Karpas-422 (cell line): ENCODE data around the gene HMGN4. TPM values are rescaled to one million over a fixed set of nuclear protein-coding genes. Genes with fewer than 3 reads are reported as not detected.
"Not testable (repeated sequence)": the region's sequence is repeated elsewhere in the genome, so short reads cannot be mapped to it uniquely, and the experiment has no call there.

ENCODE experiments used
- DNase-seq: peaks from one replicate; pipeline ENCODE4 v3.0.0-alpha.2; 2015
- H2AFZ ChIP-seq: fragments of 200-600 bp; sonication (generic); 2 replicates; pipeline ENCODE4 v1.6.1; 2014; ENCODE audit warnings: antibody characterized with exemption, low read length, mixed read lengths
- H3K27ac ChIP-seq: fragments of 200-600 bp; sonication (generic); 2 replicates; pipeline ENCODE4 v1.5.1; 2014; ENCODE audit warnings: mild to moderate bottlenecking, low read length, moderate library complexity
- H3K27me3 ChIP-seq: fragments of 200-600 bp; sonication (generic); 2 replicates; pipeline ENCODE4 v1.6.1; 2014; ENCODE audit warnings: low read length, mixed read lengths
- H3K36me3 ChIP-seq: fragments of 200-600 bp; sonication (generic); 2 replicates; pipeline ENCODE4 v1.6.1; 2014; ENCODE audit warnings: low read length, mixed read lengths; ENCODE audit not compliant: insufficient read depth
- H3K4me1 ChIP-seq: fragments of 200-600 bp; sonication (generic); 2 replicates; pipeline ENCODE4 v1.6.1; 2014; ENCODE audit warnings: mild to moderate bottlenecking, low read length, mixed read lengths
- H3K4me2 ChIP-seq: fragments of 200-600 bp; sonication (generic); 2 replicates; pipeline ENCODE4 v1.6.1; 2014; ENCODE audit warnings: low read length, low read depth, mild to moderate bottlenecking; ENCODE audit not compliant: poor library complexity, severe bottlenecking
- H3K4me3 ChIP-seq: fragments of 200-600 bp; sonication (generic); 2 replicates; pipeline ENCODE4 v1.5.1; 2014; ENCODE audit warnings: mild to moderate bottlenecking, antibody characterized with exemption, low read length, mixed read lengths
- H3K79me2 ChIP-seq: fragments of 200-600 bp; sonication (generic); 2 replicates; pipeline ENCODE4 v1.6.1; 2014; ENCODE audit warnings: mild to moderate bottlenecking, low read length, mixed read lengths
- H3K9ac ChIP-seq: fragments of 200-600 bp; sonication (generic); 2 replicates; pipeline ENCODE4 v1.6.0; 2014; ENCODE audit warnings: low read length
- H3K9me2 ChIP-seq: fragments of 200-600 bp; sonication (generic), shearing (Covaris generic); replicated peaks from 2 replicates; pipeline ENCODE4 v1.6.0; 2014; ENCODE audit warnings: mild to moderate bottlenecking, low read length, moderate library complexity; ENCODE audit not compliant: insufficient read depth
- H3K9me3 ChIP-seq: fragments of 300-700, 200-600 bp; sonication (generic); 2 replicates; pipeline ENCODE4 v1.6.1; 2014; ENCODE audit warnings: low read length, mixed read lengths
- H4K20me1 ChIP-seq: fragments of 200-600 bp; sonication (generic); 2 replicates; pipeline ENCODE4 v1.6.1; 2014; ENCODE audit warnings: mild to moderate bottlenecking, antibody characterized with exemption, low read length, low read depth; ENCODE audit not compliant: insufficient read depth
- total RNA-seq: library from RNA; depleted of rRNA; stranded (reverse); fragments of >200 nt; shearing (Covaris generic); gene quantifications from 2 replicates; pipeline ENCODE4 v1.2.3, GENCODE V29; 2014; ENCODE audit warnings: low replicate concordance

HMGN4 gene
- total RNA-seq, 1 experiment from 2014 or later: 103 TPM

DNA sequence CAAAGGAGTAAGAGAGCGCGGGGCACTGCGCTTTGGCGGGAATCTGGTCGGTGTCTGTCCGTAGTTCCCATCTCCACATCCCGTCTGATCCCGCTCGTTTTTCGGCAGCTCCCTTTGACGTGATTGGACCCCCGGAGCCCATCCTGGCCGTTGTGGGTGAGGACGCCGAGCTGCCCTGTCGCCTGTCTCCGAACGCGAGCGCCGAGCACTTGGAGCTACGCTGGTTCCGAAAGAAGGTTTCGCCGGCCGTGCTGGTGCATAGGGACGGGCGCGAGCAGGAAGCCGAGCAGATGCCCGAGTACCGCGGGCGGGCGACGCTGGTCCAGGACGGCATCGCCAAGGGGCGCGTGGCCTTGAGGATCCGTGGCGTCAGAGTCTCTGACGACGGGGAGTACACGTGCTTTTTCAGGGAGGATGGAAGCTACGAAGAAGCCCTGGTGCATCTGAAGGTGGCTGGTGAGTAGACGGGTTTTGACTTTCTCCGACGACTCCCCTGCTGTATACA, 36.6 kb upstream of the HMGN4 start:
- no peaks in the 10 kb centered on the region for H3K9me2 ChIP-seq
- no peaks in the 10 kb centered on the region for H3K27me3 ChIP-seq
- H4K20me1 ChIP-seq: no peaks in the 10 kb centered on the region
- peak overlapping the region; percentile 49 for H3K4me3 ChIP-seq
- H3K36me3 ChIP-seq: no peaks in the 10 kb centered on the region
- peak overlapping the region; percentile 79 for H3K4me2 ChIP-seq
- peaks cover 38% of the 10 kb centered on the region for H3K4me1 ChIP-seq
- no peaks in the 10 kb centered on the region for H3K79me2 ChIP-seq
- DNase-seq: no peak
- H3K9me3 ChIP-seq: no peaks in the 10 kb centered on the region
- peak overlapping the region; percentile 94 for H3K27ac ChIP-seq
- H2AFZ ChIP-seq: peak overlapping the region; percentile 85; the same call in 1 of the 2 replicates
- H3K9ac ChIP-seq: peak overlapping the region; percentile 60

DNA sequence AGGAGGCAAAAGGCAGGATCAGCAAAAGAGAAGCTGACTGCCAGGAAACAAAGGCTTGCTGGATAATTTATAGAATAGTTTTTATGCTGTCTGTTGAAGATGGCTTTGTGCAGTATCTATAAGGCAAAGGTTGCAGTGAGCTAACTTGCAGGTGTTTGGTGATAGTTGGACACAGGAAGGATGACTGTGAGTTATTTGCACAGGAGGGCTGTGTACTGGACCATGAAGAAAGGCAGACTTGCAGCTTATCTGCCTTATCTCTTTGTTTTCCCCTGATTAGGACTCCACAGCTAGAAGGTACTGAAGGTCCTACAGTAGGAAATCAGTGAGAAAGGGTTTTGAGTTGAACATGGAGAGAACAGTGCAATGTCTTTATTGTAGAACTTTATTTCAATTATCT, 36.0 kb upstream of the HMGN4 start:
- H3K79me2 ChIP-seq: no peaks in the 10 kb centered on the region
- no peaks in the 10 kb centered on the region for H4K20me1 ChIP-seq
- peak overlapping the region; percentile 60 for H3K9ac ChIP-seq
- no peaks in the 10 kb centered on the region for H3K9me3 ChIP-seq
- peak overlapping the region; percentile 85; the same call in 1 of the 2 replicates for H2AFZ ChIP-seq
- H3K27me3 ChIP-seq: no peaks in the 10 kb centered on the region
- no peaks in the 10 kb centered on the region for H3K36me3 ChIP-seq
- peaks cover 35% of the 10 kb centered on the region for H3K4me1 ChIP-seq
- H3K9me2 ChIP-seq: no peaks in the 10 kb centered on the region
- peak overlapping the region; percentile 49 for H3K4me3 ChIP-seq
- peak; percentile 87 for DNase-seq
- H3K27ac ChIP-seq: peak overlapping the region; percentile 94
- H3K4me2 ChIP-seq: peak overlapping the region; percentile 79

DNA sequence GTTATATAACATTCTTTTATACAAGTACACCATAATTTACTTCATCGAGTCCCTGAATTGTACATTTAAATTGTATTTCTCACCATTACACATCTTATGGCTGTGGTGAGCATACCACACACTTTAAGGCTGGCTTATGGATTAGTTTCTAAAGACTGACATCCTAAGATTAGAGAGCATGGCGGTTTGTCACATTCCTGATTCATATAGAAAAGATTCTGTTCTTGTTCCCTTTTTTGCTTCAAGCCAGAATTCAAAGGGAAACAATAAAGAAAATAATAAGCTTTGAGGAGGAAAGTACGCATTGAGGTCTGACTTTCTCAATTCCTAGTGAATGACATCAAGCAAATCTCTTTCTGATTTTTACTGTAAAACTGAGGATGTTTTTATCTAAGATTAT, 35.5 kb upstream of the HMGN4 start:
- no peaks in the 10 kb centered on the region for H3K27me3 ChIP-seq
- H3K9me3 ChIP-seq: no peaks in the 10 kb centered on the region
- DNase-seq: peak; percentile 53
- H3K9ac ChIP-seq: peak overlapping the region; percentile 60
- H3K27ac ChIP-seq: peak overlapping the region; percentile 94
- H2AFZ ChIP-seq: peak overlapping the region; percentile 85
- H3K4me1 ChIP-seq: peaks cover 31% of the 10 kb centered on the region
- H3K4me2 ChIP-seq: peak overlapping the region; percentile 79
- H3K9me2 ChIP-seq: no peaks in the 10 kb centered on the region
- no peaks in the 10 kb centered on the region for H3K36me3 ChIP-seq
- no peaks in the 10 kb centered on the region for H3K79me2 ChIP-seq
- no peaks in the 10 kb centered on the region for H4K20me1 ChIP-seq
- peak overlapping the region; percentile 49 for H3K4me3 ChIP-seq

DNA sequence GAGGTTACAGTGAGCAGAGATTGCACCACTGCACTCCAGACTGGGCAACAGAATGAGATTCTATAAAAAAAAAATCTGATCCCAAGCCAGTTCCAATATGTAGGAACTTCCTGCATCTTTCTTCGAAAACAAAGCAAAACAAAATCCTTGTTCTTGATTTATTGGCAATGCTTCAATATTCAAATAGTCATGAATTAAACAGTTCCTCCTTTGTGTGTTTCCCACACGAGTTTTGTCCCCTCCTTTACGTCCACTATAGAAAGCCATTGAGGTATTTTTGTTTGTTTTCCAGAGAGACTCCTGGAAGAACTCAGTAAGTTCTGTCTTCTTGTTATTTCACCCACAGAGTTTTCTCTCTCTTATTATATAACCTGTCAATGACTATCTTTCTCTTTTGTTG, 30.5 kb upstream of the HMGN4 start:
- Histone ChIP-seq H3K9me3 (no peaks in the 10 kb centered on the region), H3K79me2 (no peaks in the 10 kb centered on the region)

GRCh38 chr6:26511033-26511432, 27.1 kb upstream of the HMGN4 start:
- H3K27me3 ChIP-seq, H3K27ac ChIP-seq, H3K4me2 ChIP-seq, DNase-seq, H3K36me3 ChIP-seq, H2AFZ ChIP-seq, H3K9me3 ChIP-seq, H3K79me2 ChIP-seq, H3K9me2 ChIP-seq, H3K9ac ChIP-seq, H3K4me1 ChIP-seq, H3K4me3 ChIP-seq, H4K20me1 ChIP-seq: not testable (repeated sequence)

More for the DNA sequence above, 30.5 kb upstream of the HMGN4 start:
- Histone ChIP-seq H2AFZ (no peak overlapping the region), H3K4me2 (no peak overlapping the region), H3K27ac (no peak overlapping the region), H3K4me3 (no peak overlapping the region), H3K27me3 (no peaks in the 10 kb centered on the region), H3K36me3 (no peaks in the 10 kb centered on the region), H3K9ac (no peak overlapping the region), H4K20me1 (no peaks in the 10 kb centered on the region), H3K9me2 (no peaks in the 10 kb centered on the region), H3K4me1 (peaks cover 12% of the 10 kb centered on the region)
- DNase-seq: no peak

GRCh38 chr6:26514984-26515383, 23.2 kb upstream of the HMGN4 start:
- no peak overlapping the region for H3K9ac ChIP-seq
- no peak overlapping the region for H3K4me3 ChIP-seq
- no peak for DNase-seq
- no peak overlapping the region for H2AFZ ChIP-seq
- no peaks in the 10 kb centered on the region for H3K27me3 ChIP-seq
- no peaks in the 10 kb centered on the region for H3K79me2 ChIP-seq
- H3K4me1 ChIP-seq: peaks cover 8% of the 10 kb centered on the region
- H3K9me3 ChIP-seq: no peaks in the 10 kb centered on the region
- no peaks in the 10 kb centered on the region for H4K20me1 ChIP-seq
- H3K36me3 ChIP-seq: no peaks in the 10 kb centered on the region
- H3K4me2 ChIP-seq: no peak overlapping the region
- no peak overlapping the region for H3K27ac ChIP-seq
- no peaks in the 10 kb centered on the region for H3K9me2 ChIP-seq

- H3K27ac ChIP-seq: no peak overlapping the region
- H3K9ac ChIP-seq: no peak overlapping the region
- H3K9me3 ChIP-seq: no peaks in the 10 kb centered on the region
- H3K79me2 ChIP-seq: no peaks in the 10 kb centered on the region
- H2AFZ ChIP-seq: no peak overlapping the region
- H3K4me1 ChIP-seq: peaks cover 18% of the 10 kb centered on the region
- no peak overlapping the region for H3K4me2 ChIP-seq
- H3K27me3 ChIP-seq: no peaks in the 10 kb centered on the region
- DNase-seq: no peak
- H4K20me1 ChIP-seq: no peaks in the 10 kb centered on the region
- H3K4me3 ChIP-seq: no peak overlapping the region
- H3K9me2 ChIP-seq: no peaks in the 10 kb centered on the region
- no peaks in the 10 kb centered on the region for H3K36me3 ChIP-seq
These were observed 21.4 kb upstream of the HMGN4 start for GRCh38 chr6:26516481-26517427.

- Histone ChIP-seq H3K36me3 (no peaks in the 10 kb centered on the region), H2AFZ (peak overlapping the region; percentile 26; the same call in 1 of the 2 replicates), H3K4me1 (peaks cover 13% of the 10 kb centered on the region), H4K20me1 (no peaks in the 10 kb centered on the region), H3K79me2 (no peaks in the 10 kb centered on the region), H3K9ac (no peak overlapping the region), H3K9me3 (no peaks in the 10 kb centered on the region), H3K9me2 (no peaks in the 10 kb centered on the region), H3K27me3 (no peaks in the 10 kb centered on the region), H3K4me2 (no peak overlapping the region), H3K27ac (no peak overlapping the region), H3K4me3 (no peak overlapping the region)
- DNase-seq: no peak
These were observed 18.8 kb upstream of the HMGN4 start for GRCh38 chr6:26519359-26519758.
